K562 treated with DMSO at 1 percent for 4 hours (cell line): Measurements from ENCODE around the gene KL. TPM values are rescaled to one million over a fixed set of nuclear protein-coding genes. Genes with fewer than 3 reads are reported as not detected.

Experiments used
- total RNA-seq: library from RNA; unstranded; fragments of 300-600 nt; gene quantifications from 2 replicates; pipeline ENCODE4 v1.2.3, GENCODE V29; 2022; ENCODE audit not compliant: insufficient read depth

The KL gene
- not detected in 2 replicates for total RNA-seq

GRCh38 chr13:33016414-33017322 is at the start of gene KL:
Gene KL, plus strand, starts transcription at chr13:33016423. Its CDS starts 18 bp downstream, at chr13:33016441.

